SK-N-SH (cell line): ENCODE results near the gene CIDEB.

Source experiments
- EZH2phosphoT487 ChIP-seq: fragments of 200-600 bp; sonication (generic); IDR thresholded peaks from 2 replicates; pipeline ENCODE4 v1.6.1; 2017; ENCODE audit warnings: low read depth, mixed run types, mild to moderate bottlenecking, antibody characterized with exemption, moderate library complexity, borderline replicate concordance
- FOXM1 ChIP-seq: IDR thresholded peaks from 2 replicates; pipeline ENCODE4 v1.4.0; 2012; ENCODE audit warnings: low read depth, mild to moderate bottlenecking
- GABPA ChIP-seq: IDR thresholded peaks from 2 replicates; pipeline ENCODE4 v1.4.0; 2012; ENCODE audit warnings: low read depth, mild to moderate bottlenecking
- POLR2AphosphoS5 ChIP-seq: IDR thresholded peaks from 2 replicates; pipeline ENCODE4 v1.6.1; 2012; ENCODE audit warnings: low read depth, low read length
- RAD21 ChIP-seq: IDR thresholded peaks from 2 replicates; pipeline ENCODE4 v1.6.1; 2012; ENCODE audit warnings: mild to moderate bottlenecking, low read length
- RFX5 ChIP-seq: IDR thresholded peaks from 2 replicates; pipeline ENCODE4 v1.6.1; 2012; ENCODE audit warnings: mild to moderate bottlenecking, improper control_type of control experiment, low read length
- YY1 ChIP-seq: IDR thresholded peaks from 2 replicates; pipeline ENCODE4 v1.4.0; 2012; ENCODE audit warnings: low read depth, mild to moderate bottlenecking
- TF ChIP-seq, protein P1 (sequence below): fragments of 200-600 bp; sonication (generic); IDR thresholded peaks from 2 replicates; pipeline ENCODE4 v1.6.1; 2017; ENCODE audit warnings: antibody characterized with exemption, mild to moderate bottlenecking, moderate library complexity
- TF ChIP-seq, protein P2 (sequence below): IDR thresholded peaks from 2 replicates; pipeline ENCODE4 v1.6.1; 2012; ENCODE audit warnings: mild to moderate bottlenecking, low read depth, low read length, moderate library complexity

DNA sequence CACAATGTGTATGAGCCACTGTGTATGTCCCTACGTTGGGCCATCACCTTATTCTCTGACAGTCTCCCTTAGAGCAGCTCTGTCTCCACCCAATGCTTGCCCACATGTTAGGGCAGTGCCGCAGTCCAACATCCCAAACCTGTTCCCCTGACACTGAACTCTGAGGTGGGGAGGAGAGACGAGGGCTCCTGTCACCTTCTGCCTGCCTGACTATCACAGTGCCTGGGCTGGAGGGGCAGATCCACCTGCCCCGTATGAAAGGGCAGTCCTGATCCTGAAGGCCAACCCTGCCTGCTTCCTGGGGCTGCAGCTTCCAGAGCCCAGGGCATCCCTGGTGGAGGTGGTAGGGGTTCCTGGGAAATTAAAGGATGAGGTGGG is 47.0 kb downstream of the CIDEB start:
- TF ChIP-seq EZH2phosphoT487 (no peak), FOXM1 (no peak), GABPA (no peak), POLR2AphosphoS5 (no peak), RFX5 (no peak), YY1 (no peak), RAD21 (no peak)
- TF ChIP-seq, protein P1, sequence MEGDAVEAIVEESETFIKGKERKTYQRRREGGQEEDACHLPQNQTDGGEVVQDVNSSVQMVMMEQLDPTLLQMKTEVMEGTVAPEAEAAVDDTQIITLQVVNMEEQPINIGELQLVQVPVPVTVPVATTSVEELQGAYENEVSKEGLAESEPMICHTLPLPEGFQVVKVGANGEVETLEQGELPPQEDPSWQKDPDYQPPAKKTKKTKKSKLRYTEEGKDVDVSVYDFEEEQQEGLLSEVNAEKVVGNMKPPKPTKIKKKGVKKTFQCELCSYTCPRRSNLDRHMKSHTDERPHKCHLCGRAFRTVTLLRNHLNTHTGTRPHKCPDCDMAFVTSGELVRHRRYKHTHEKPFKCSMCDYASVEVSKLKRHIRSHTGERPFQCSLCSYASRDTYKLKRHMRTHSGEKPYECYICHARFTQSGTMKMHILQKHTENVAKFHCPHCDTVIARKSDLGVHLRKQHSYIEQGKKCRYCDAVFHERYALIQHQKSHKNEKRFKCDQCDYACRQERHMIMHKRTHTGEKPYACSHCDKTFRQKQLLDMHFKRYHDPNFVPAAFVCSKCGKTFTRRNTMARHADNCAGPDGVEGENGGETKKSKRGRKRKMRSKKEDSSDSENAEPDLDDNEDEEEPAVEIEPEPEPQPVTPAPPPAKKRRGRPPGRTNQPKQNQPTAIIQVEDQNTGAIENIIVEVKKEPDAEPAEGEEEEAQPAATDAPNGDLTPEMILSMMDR: no peak
- TF ChIP-seq, protein P2, sequence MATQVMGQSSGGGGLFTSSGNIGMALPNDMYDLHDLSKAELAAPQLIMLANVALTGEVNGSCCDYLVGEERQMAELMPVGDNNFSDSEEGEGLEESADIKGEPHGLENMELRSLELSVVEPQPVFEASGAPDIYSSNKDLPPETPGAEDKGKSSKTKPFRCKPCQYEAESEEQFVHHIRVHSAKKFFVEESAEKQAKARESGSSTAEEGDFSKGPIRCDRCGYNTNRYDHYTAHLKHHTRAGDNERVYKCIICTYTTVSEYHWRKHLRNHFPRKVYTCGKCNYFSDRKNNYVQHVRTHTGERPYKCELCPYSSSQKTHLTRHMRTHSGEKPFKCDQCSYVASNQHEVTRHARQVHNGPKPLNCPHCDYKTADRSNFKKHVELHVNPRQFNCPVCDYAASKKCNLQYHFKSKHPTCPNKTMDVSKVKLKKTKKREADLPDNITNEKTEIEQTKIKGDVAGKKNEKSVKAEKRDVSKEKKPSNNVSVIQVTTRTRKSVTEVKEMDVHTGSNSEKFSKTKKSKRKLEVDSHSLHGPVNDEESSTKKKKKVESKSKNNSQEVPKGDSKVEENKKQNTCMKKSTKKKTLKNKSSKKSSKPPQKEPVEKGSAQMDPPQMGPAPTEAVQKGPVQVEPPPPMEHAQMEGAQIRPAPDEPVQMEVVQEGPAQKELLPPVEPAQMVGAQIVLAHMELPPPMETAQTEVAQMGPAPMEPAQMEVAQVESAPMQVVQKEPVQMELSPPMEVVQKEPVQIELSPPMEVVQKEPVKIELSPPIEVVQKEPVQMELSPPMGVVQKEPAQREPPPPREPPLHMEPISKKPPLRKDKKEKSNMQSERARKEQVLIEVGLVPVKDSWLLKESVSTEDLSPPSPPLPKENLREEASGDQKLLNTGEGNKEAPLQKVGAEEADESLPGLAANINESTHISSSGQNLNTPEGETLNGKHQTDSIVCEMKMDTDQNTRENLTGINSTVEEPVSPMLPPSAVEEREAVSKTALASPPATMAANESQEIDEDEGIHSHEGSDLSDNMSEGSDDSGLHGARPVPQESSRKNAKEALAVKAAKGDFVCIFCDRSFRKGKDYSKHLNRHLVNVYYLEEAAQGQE: no peak
